ENCODE results near the gene NPM1. TPM values are rescaled to one million over a fixed set of nuclear protein-coding genes. Genes with fewer than 3 reads are reported as not detected.

Gene NPM1
- total RNA-seq, 1 experiment from 2014 or later: 2,112 TPM

DNA sequence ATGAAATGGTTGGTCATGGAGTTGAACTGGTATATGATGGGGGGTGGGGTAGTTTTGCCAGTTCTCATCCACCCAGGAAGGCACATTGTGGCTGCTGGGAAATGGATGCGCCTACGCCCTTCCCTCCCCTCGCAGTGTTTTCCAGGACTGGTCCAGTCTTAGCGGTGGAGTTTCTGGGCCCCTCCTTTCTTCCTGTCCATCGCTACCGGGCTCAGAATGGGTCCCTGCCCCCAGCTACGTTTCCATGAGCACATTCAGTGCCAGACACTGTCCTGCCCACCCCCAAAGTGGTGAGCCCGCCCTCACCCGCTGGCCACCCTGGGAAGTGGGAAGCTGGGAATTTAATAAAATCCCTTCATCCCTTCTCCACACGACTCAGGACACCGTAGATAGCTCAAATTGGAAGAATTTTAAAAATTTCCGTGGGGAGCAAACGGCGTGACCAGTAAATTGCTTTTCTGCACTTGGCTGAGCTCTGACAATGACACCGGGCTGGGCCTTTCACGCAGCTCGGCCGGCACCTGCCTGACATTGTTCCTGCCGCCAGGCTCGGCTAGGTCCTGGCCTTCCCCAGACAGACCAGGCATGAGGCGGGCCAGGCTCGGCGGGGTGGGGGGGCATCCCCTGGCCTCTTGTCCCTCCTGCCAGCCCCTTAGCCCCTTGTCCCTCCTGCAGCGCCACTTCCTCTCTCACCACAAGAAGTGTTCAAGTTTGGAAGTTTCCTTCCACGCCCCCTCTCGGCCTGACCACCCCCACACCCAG, 35.4 kb downstream of the NPM1 start:
- H3K4me3 ChIP-seq (ENCODE audit: low read depth, low read length): no peak overlapping the region
- ChIA-PET POLR2A (no interaction called here), CTCF (no interaction called here)
- no peaks in the 10 kb centered on the region for H3K9me3 Mint-ChIP-seq (ENCODE audit: unreplicated experiment)
- peaks cover 29% of the 10 kb centered on the region for H3K36me3 Mint-ChIP-seq (ENCODE audit: insufficient read depth, unreplicated experiment)
- peak in 1 of 2 experiments; percentile 26 for DNase-seq
- no peaks in the 10 kb centered on the region for H3K36me3 ChIP-seq (ENCODE audit: control insufficient read depth, insufficient read depth, low read length)
- H3K4me1 Mint-ChIP-seq (ENCODE audit: low read depth, unreplicated experiment): peaks cover 10% of the 10 kb centered on the region
- intact Hi-C loops (cut with micrococcal nuclease; ENCODE audit: unreplicated experiment): no loop called here
- no peak for TF ChIP-seq CTCF (IDR thresholded peaks at IDR 0.05; ENCODE audit: insufficient read depth in 1 of 2, low read depth in 1 of 2, low read length in 1 of 2, severe bottlenecking in 1 of 2, unreplicated experiment in 1 of 2)
- H3K27me3 Mint-ChIP-seq (ENCODE audit: insufficient read depth, unreplicated experiment): no peaks in the 10 kb centered on the region
- BruUV-seq (replicated peaks): no TSS peak
- H3K27me3 ChIP-seq (replicated peaks; ENCODE audit: control insufficient read depth, insufficient read depth, low read length): no peaks in the 10 kb centered on the region
- no peaks in the 10 kb centered on the region for H3K9me3 ChIP-seq
- H3K27ac Mint-ChIP-seq (ENCODE audit: unreplicated experiment): no peak overlapping the region
- peaks cover 24% of the 10 kb centered on the region for H3K4me1 ChIP-seq
- no peak overlapping the region for H3K4me3 Mint-ChIP-seq (ENCODE audit: unreplicated experiment)

DNA sequence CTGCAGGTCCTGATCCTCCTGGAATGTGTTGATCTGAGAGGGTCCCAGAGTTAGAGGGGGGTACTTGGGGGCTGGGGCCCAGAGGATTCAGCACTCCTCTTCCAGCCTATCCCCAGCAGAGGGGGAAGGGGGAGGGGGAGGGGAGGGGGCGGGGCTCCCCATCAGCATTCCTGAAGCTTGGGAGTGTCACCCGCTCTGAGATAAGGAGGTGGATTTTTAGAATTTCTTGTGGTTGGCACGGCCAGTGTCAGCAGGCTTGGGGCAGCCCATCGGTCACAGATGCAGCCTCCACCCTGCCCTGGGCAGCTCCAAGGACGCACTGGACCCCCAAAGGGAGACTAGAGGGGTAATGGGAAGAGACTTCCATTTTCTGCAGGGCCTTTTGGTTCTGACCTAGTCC, 37.1 kb downstream of the NPM1 start:
- DNase-seq: peak; percentile 49 to 77
- Mint-ChIP-seq H3K36me3 (ENCODE audit: insufficient read depth, unreplicated experiment) (peaks cover 20% of the 10 kb centered on the region), H3K27ac (ENCODE audit: unreplicated experiment) (peak overlapping the region; percentile 64), H3K27me3 (ENCODE audit: insufficient read depth, unreplicated experiment) (no peaks in the 10 kb centered on the region), H3K4me3 (ENCODE audit: unreplicated experiment) (no peak overlapping the region), H3K9me3 (ENCODE audit: unreplicated experiment) (no peaks in the 10 kb centered on the region), H3K4me1 (ENCODE audit: low read depth, unreplicated experiment) (peaks cover 10% of the 10 kb centered on the region)
- TF ChIP-seq CTCF (IDR thresholded peaks at IDR 0.05; ENCODE audit: insufficient read depth in 1 of 2, low read depth in 1 of 2, low read length in 1 of 2, severe bottlenecking in 1 of 2, unreplicated experiment in 1 of 2): no peak
- H3K36me3 ChIP-seq (ENCODE audit: control insufficient read depth, insufficient read depth, low read length): no peaks in the 10 kb centered on the region
- H3K4me1 ChIP-seq: peaks cover 24% of the 10 kb centered on the region
- POLR2A ChIA-PET: no interaction called here
- intact Hi-C loops (cut with micrococcal nuclease; ENCODE audit: unreplicated experiment): no loop called here
- H3K27me3 ChIP-seq (replicated peaks; ENCODE audit: control insufficient read depth, insufficient read depth, low read length): no peaks in the 10 kb centered on the region
- no peaks in the 10 kb centered on the region for H3K9me3 ChIP-seq
- CTCF ChIA-PET: no interaction called here
- BruUV-seq (replicated peaks): no TSS peak
- H3K4me3 ChIP-seq (ENCODE audit: low read depth, low read length): no peak overlapping the region

GRCh38 chr5:171425596-171426244, 38.1 kb downstream of the NPM1 start:
- no peaks in the 10 kb centered on the region for H3K27me3 Mint-ChIP-seq (ENCODE audit: insufficient read depth, unreplicated experiment)
- BruUV-seq (replicated peaks): no TSS peak
- POLR2A ChIA-PET: interaction anchor here (0.6 kb wide), 1 partner anchor 112 kb away, joined by 8 read pairs; no protein-coding TSS in a partner anchor
- H3K9me3 ChIP-seq: no peaks in the 10 kb centered on the region
- H3K4me3 ChIP-seq (ENCODE audit: low read depth, low read length): no peak overlapping the region
- intact Hi-C loops (cut with micrococcal nuclease; ENCODE audit: unreplicated experiment): no loop called here
- TF ChIP-seq CTCF (IDR thresholded peaks at IDR 0.05; ENCODE audit: insufficient read depth in 1 of 2, low read depth in 1 of 2, low read length in 1 of 2, severe bottlenecking in 1 of 2, unreplicated experiment in 1 of 2): no peak
- H3K4me1 Mint-ChIP-seq (ENCODE audit: low read depth, unreplicated experiment): peaks cover 10% of the 10 kb centered on the region
- no peaks in the 10 kb centered on the region for H3K9me3 Mint-ChIP-seq (ENCODE audit: unreplicated experiment)
- H3K4me3 Mint-ChIP-seq (ENCODE audit: unreplicated experiment): no peak overlapping the region
- DNase-seq: peak in 1 of 2 experiments; percentile 18
- H3K27ac Mint-ChIP-seq (ENCODE audit: unreplicated experiment): peak overlapping the region; percentile 64
- CTCF ChIA-PET: interaction anchor here (0.6 to 0.7 kb wide), 2 partner anchors 12 to 24 kb away, joined by 3 read pairs; no protein-coding TSS in a partner anchor
- H3K27me3 ChIP-seq (replicated peaks; ENCODE audit: control insufficient read depth, insufficient read depth, low read length): no peaks in the 10 kb centered on the region
- H3K4me1 ChIP-seq: peaks cover 24% of the 10 kb centered on the region
- H3K36me3 ChIP-seq (ENCODE audit: control insufficient read depth, insufficient read depth, low read length): no peaks in the 10 kb centered on the region
- peaks cover 14% of the 10 kb centered on the region for H3K36me3 Mint-ChIP-seq (ENCODE audit: insufficient read depth, unreplicated experiment)

Measured in Caco-2 (cell line).